ENCODE data around the gene CBY1. TPM values are rescaled to one million over a fixed set of nuclear protein-coding genes. Genes with fewer than 3 reads are reported as not detected.

CBY1 gene
- total and polyA plus RNA-seq, 10 of the 15 experiments (the other 5 are each of a cell fraction or from before 2014, with no cell fraction given) = 7.3 to 18.6 (median 11.9) TPM

DNA sequence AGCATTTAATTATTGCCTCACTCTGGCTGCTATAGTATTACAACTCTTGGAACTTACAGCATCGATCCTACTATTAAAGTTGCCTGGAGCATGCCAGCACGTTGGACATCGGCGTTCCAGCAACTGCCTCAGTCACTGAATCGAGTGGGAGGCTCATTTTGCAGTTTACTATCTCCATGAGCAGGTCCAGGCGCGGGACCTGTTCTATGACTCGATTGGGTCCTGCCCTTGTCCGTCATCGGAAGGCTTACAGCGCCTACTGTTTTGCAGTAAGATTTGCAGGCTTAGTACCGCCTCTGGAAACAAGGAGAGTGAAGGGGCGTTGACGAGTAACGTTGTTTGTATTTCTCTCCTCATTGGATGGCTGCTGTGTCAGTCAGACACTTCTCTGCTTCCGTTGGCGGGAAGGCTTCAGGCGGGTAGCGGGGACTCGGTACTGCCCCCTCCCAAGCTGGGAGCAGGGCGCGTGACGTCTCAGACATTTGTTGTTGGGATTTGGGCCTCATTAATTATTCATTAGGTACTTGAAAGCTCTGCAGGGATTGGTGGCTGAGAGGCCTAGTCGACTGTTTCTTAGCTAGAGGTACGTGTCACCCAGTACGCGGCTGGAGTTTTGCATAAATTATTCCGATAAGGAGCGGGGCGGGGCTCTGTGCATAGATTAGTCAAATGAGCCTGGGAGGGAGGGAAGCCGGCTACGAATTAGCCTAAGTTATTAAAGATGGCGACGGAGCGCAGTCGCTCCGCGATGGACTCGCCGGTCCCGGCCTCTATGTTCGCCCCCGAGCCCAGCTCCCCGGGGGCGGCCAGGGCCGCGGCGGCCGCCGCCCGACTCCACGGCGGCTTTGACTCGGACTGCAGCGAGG lies 49.0 kb downstream of the CBY1 start, which contains the start of gene GTPBP1:
TSS of gene GTPBP1 (plus strand) at position 710 of the 866 bp plus-strand sequence. CDS start at position 722, 12 bp downstream.
- peaks cover 25% of the 10 kb centered on the region for H3K4me1 ChIP-seq (ENCODE audit: control insufficient read depth, insufficient read depth, low read length)
- DNase-seq (ENCODE audit: low read depth, low spot score) (peak; percentile 100), FAIRE-seq (peak; percentile 100), ATAC-seq (peak; percentile 85)
- H3K9me3 ChIP-seq (replicated peaks; ENCODE audit: control insufficient read depth, insufficient read depth, low read length) = no peaks in the 10 kb centered on the region
- peak within 1 kb of the TSS; percentile 80 for H3K4me2 ChIP-seq (ENCODE audit: control insufficient read depth, insufficient read depth)
- H3K27ac ChIP-seq (ENCODE audit: control insufficient read depth, insufficient read depth) = peak within 1 kb of the TSS; percentile 85
- intact Hi-C loops (cut with micrococcal nuclease; ENCODE audit: unreplicated experiment) = loop anchor here (1.0 to 10.0 kb wide), 2 partner anchors 51 to 201 kb away; partner anchors contain the start of gene DDX17
- ChIA-PET POLR2A (interaction anchor here (0.7 to 3.3 kb wide), 12 partner anchors 10 to 861 kb away, joined by 3 to 27 read pairs (median 4); partner anchors contain the start of genes ANKRD54, DNAL4 and TOMM22), RAD21 (ENCODE audit: unreplicated experiment) (interaction anchor here (0.5 to 2.7 kb wide), 10 partner anchors 9 to 898 kb away, joined by 3 to 14 read pairs (median 4); partner anchors contain the start of genes GCAT and TOMM22), CTCF (interaction anchor here (0.6 to 3.1 kb wide), 4 partner anchors 20 to 626 kb away, joined by 3 to 10 read pairs (median 4); no protein-coding TSS in a partner anchor), SMC1A (ENCODE audit: uncharacterized antibody, unreplicated experiment) (interaction anchor here (0.7 to 5.5 kb wide), 3 partner anchors 9 to 168 kb away, joined by 3 to 54 read pairs (median 6); partner anchors contain the start of gene TOMM22)
- under 1% methylated on average over 55 of the region's 55 CpGs for WGBS (ENCODE audit: insufficient coverage, insufficient replicate concordance, low lambda C conversion rate, missing lambda C conversion rate)
- peak within 1 kb of the TSS; percentile 95 for H3K4me3 ChIP-seq
- BruUV-seq (replicated peaks) = no TSS peak
- peak within 1 kb of the TSS; percentile 76 for H2AFZ ChIP-seq (ENCODE audit: control insufficient read depth, low read depth, low read length)
- peaks cover 12% of the 10 kb centered on the region for H4K20me1 ChIP-seq (ENCODE audit: control insufficient read depth, insufficient read depth)
- H3K36me3 ChIP-seq (ENCODE audit: control insufficient read depth in 2 of 2, insufficient read depth in 2 of 2, low read length in 1 of 2) = peaks cover 0 to 6% of the 10 kb centered on the region in 2 experiments; a peak in 2 of 4 replicates
- H3K79me2 ChIP-seq (ENCODE audit: control insufficient read depth, insufficient read depth, low read length) = peaks cover 50% of the 10 kb centered on the region
- no peaks in the 10 kb centered on the region for H3K27me3 ChIP-seq (replicated peaks in 1 of 2; ENCODE audit: control insufficient read depth in 2 of 2, insufficient read depth in 2 of 2, low read length in 1 of 2)
- in situ Hi-C loops (cut with MboI) = no loop called here
- H3K9ac ChIP-seq (ENCODE audit: control insufficient read depth, insufficient read depth, low read length) = peak within 1 kb of the TSS; percentile 89
- TF ChIP-seq, protein P1, sequence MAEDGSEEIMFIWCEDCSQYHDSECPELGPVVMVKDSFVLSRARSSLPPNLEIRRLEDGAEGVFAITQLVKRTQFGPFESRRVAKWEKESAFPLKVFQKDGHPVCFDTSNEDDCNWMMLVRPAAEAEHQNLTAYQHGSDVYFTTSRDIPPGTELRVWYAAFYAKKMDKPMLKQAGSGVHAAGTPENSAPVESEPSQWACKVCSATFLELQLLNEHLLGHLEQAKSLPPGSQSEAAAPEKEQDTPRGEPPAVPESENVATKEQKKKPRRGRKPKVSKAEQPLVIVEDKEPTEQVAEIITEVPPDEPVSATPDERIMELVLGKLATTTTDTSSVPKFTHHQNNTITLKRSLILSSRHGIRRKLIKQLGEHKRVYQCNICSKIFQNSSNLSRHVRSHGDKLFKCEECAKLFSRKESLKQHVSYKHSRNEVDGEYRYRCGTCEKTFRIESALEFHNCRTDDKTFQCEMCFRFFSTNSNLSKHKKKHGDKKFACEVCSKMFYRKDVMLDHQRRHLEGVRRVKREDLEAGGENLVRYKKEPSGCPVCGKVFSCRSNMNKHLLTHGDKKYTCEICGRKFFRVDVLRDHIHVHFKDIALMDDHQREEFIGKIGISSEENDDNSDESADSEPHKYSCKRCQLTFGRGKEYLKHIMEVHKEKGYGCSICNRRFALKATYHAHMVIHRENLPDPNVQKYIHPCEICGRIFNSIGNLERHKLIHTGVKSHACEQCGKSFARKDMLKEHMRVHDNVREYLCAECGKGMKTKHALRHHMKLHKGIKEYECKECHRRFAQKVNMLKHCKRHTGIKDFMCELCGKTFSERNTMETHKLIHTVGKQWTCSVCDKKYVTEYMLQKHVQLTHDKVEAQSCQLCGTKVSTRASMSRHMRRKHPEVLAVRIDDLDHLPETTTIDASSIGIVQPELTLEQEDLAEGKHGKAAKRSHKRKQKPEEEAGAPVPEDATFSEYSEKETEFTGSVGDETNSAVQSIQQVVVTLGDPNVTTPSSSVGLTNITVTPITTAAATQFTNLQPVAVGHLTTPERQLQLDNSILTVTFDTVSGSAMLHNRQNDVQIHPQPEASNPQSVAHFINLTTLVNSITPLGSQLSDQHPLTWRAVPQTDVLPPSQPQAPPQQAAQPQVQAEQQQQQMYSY (CRISPR knock-in tag; IDR thresholded peaks at IDR 0.05) = no peak
- TF ChIP-seq, protein P2, sequence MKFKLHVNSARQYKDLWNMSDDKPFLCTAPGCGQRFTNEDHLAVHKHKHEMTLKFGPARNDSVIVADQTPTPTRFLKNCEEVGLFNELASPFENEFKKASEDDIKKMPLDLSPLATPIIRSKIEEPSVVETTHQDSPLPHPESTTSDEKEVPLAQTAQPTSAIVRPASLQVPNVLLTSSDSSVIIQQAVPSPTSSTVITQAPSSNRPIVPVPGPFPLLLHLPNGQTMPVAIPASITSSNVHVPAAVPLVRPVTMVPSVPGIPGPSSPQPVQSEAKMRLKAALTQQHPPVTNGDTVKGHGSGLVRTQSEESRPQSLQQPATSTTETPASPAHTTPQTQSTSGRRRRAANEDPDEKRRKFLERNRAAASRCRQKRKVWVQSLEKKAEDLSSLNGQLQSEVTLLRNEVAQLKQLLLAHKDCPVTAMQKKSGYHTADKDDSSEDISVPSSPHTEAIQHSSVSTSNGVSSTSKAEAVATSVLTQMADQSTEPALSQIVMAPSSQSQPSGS (IDR thresholded peaks at IDR 0.05; ENCODE audit: low read length) = no peak; the same call in 1 of the 2 replicates
- TF ChIP-seq ZNF274 (IDR thresholded peaks at IDR 0.05; ENCODE audit: insufficient read depth, insufficient read length) (no peak), SP1 (IDR thresholded peaks at IDR 0.05; ENCODE audit: low read depth, low read length) (peak; percentile 98), SMC3 (IDR thresholded peaks at IDR 0.05; ENCODE audit: borderline replicate concordance, low read length) (no peak), ZNF207 (IDR thresholded peaks at IDR 0.05; ENCODE audit: borderline replicate concordance) (peak; percentile 81; the same call in 1 of the 2 replicates), ZBTB33 (IDR thresholded peaks at IDR 0.05) (no peak; the same call in 1 of the 2 replicates), REST (IDR thresholded peaks at IDR 0.05; ENCODE audit: low read depth, low read length) (no peak), EGR1 (IDR thresholded peaks at IDR 0.05; ENCODE audit: borderline replicate concordance in 1 of 2, low read depth in 2 of 2, low read length in 2 of 2) (peak in 1 of 2 experiments; percentile 11; a peak in 1 of 3 replicates), TCF3 (IDR thresholded peaks at IDR 0.05; ENCODE audit: borderline replicate concordance, insufficient read depth, low read depth, low read length) (no peak)
